Measurements from ENCODE around the gene UBAP2L.

UBAP2L gene

DNA sequence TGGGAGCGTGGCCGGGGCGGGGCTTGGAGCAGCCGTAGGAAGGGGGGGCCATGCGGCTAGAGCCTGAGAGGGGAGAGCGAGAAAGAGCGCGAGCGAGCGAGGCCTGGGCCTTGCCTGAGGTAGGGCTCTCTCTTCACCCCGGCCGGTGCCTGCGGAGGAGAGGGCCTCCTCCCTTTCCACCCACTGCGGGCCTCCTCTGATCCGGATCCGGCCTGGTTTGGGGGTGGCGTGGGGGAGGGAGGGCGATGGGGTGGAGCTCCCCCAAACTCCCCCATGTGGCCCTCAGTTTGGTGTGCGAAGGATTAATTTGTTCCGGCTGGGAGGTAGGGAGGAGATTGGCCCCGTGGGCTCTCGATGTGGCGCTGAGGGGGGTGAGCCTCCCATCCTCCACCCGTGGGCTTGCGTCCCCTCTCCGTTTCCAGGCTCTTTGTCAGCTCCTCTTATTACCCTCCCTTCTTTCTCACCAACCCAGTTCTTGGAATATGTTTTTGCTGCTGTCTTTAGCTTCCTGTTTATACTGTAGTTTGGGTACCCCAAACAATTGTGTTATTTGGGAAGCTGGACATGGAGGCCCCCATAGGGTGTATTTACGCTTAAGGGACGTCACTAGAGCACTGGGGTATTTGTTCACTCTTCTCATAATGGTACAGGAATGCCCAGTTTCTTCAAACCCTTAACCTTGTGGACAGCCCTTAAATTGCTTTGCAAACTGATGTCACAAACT is 685 bp downstream of the UBAP2L start:
- Histone ChIP-seq H4K8ac (ENCODE audit: low read length) (peak overlapping the region; percentile 86), H2BK12ac (ENCODE audit: low read length in 2 of 2) (peak overlapping the region in 1 of 2 experiments; percentile 39), H3K36me3 (ENCODE audit: control insufficient read depth in 1 of 2, insufficient read depth in 2 of 2, low read depth in 1 of 2, low read length in 2 of 2) (peaks cover 13 to 47% of the 10 kb centered on the region in 2 experiments), H3K4me3 (ENCODE audit: insufficient read depth in 1 of 2, low read depth in 1 of 2, low read length in 2 of 2) (peak overlapping the region; percentile 73 to 97), H2BK120ac (ENCODE audit: low read depth, low read length) (peak overlapping the region; percentile 65), H2AFZ (ENCODE audit: low read depth, low read length) (no peak overlapping the region), H3K4ac (ENCODE audit: low read depth in 1 of 2, low read length in 2 of 2) (peak overlapping the region; percentile 70 to 90), H3K18ac (ENCODE audit: low read depth in 1 of 2, low read length in 2 of 2) (peak overlapping the region; percentile 70 to 92), H2BK15ac (ENCODE audit: low read depth, poor library complexity, severe bottlenecking) (no peak overlapping the region), H2AK5ac (ENCODE audit: low read length, severe bottlenecking) (peak overlapping the region; percentile 68), H3K79me1 (replicated peaks; ENCODE audit: low read length, poor library complexity, severe bottlenecking) (peaks cover 2% of the 10 kb centered on the region), H3K9ac (ENCODE audit: low read length) (peak overlapping the region; percentile 100), H4K91ac (ENCODE audit: low read length) (peak overlapping the region; percentile 91), H3K14ac (ENCODE audit: low read length in 2 of 2) (peak overlapping the region in 1 of 2 experiments; percentile 83), H3K23ac (ENCODE audit: low read length in 2 of 2) (no peak overlapping the region), H3K27ac (ENCODE audit: low read length, poor library complexity, severe bottlenecking) (peak overlapping the region; percentile 42), H3K9me3 (ENCODE audit: control insufficient read depth, low read length) (no peaks in the 10 kb centered on the region), H2BK5ac (ENCODE audit: low read depth, low read length, poor library complexity, severe bottlenecking) (peak overlapping the region; percentile 36), H3K4me1 (ENCODE audit: control insufficient read depth, insufficient read depth, low read depth, low read length) (peaks cover 4% of the 10 kb centered on the region), H3K27me3 (ENCODE audit: control insufficient read depth in 1 of 2, insufficient read depth in 1 of 2, low read length in 2 of 2) (no peaks in the 10 kb centered on the region), H3K4me2 (ENCODE audit: low read length, poor library complexity, severe bottlenecking) (peak overlapping the region; percentile 71)
- DNase-seq: peak; percentile 95
- WGBS: 3% methylated on average over 5 of the region's 28 CpGs

DNA sequence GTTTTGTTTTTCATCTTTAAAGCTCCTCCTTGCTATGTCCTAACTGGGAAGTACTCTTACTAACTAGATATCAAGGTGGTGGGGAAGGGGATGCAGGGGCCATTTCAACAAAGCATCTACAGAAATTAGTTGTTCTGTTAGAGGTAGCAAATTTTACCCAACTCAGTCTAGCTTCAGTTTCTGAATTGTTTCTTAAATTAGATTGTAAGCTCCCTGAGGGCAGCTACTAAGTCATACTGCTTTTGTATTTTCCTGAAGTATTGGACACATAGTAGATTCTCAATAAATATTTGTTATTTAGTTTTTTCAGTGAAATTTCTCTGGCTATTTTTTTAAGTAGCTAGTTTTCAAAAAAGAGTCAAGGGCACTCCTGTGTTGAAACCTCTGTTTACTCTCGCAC is 1.8 kb downstream of the UBAP2L start:
- Histone ChIP-seq H3K36me3 (ENCODE audit: control insufficient read depth in 1 of 2, insufficient read depth in 2 of 2, low read depth in 1 of 2, low read length in 2 of 2) (peaks cover 12 to 51% of the 10 kb centered on the region in 2 experiments), H3K79me1 (replicated peaks; ENCODE audit: low read length, poor library complexity, severe bottlenecking) (no peaks in the 10 kb centered on the region), H3K4me1 (ENCODE audit: control insufficient read depth, insufficient read depth, low read depth, low read length) (peaks cover 3% of the 10 kb centered on the region), H2BK12ac (ENCODE audit: low read length in 2 of 2) (no peak overlapping the region), H2AK5ac (ENCODE audit: low read length, severe bottlenecking) (no peak overlapping the region), H3K4me2 (ENCODE audit: low read length, poor library complexity, severe bottlenecking) (no peak overlapping the region), H3K14ac (ENCODE audit: low read length in 2 of 2) (no peak overlapping the region), H3K4me3 (ENCODE audit: insufficient read depth in 1 of 2, low read depth in 1 of 2, low read length in 2 of 2) (peak overlapping the region in 1 of 2 experiments; percentile 97), H3K4ac (ENCODE audit: low read depth in 1 of 2, low read length in 2 of 2) (no peak overlapping the region), H4K91ac (ENCODE audit: low read length) (no peak overlapping the region), H3K9me3 (ENCODE audit: control insufficient read depth, low read length) (no peaks in the 10 kb centered on the region), H3K23ac (ENCODE audit: low read length in 2 of 2) (no peak overlapping the region), H3K9ac (ENCODE audit: low read length) (peak overlapping the region; percentile 100), H3K27me3 (ENCODE audit: control insufficient read depth in 1 of 2, insufficient read depth in 1 of 2, low read length in 2 of 2) (no peaks in the 10 kb centered on the region), H2BK5ac (ENCODE audit: low read depth, low read length, poor library complexity, severe bottlenecking) (no peak overlapping the region), H3K27ac (ENCODE audit: low read length, poor library complexity, severe bottlenecking) (no peak overlapping the region), H3K18ac (ENCODE audit: low read depth in 1 of 2, low read length in 2 of 2) (no peak overlapping the region), H4K8ac (ENCODE audit: low read length) (no peak overlapping the region), H2AFZ (ENCODE audit: low read depth, low read length) (no peak overlapping the region), H2BK120ac (ENCODE audit: low read depth, low read length) (no peak overlapping the region), H2BK15ac (ENCODE audit: low read depth, poor library complexity, severe bottlenecking) (no peak overlapping the region)
- WGBS: no CpG with 5 or more reads among the region's 1 CpG
- no peak for DNase-seq

DNA sequence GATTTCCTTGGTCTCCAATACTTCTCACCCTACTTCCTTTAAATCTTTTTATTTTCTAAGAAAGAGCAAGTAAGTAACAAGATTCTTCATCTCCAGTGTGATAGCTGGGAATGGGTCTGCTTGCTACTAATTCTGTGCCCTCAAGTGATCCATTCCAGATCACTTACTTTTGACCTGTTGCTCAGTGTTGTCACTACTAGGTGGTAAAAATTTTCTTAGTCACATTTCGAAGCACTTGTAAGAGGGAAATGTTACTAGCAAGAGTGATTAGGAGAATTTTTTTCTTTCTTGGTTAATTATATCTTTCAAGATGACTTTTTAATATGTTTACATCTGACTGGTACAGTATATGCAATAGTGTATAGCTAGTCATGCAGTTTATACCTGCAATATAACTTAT is 2.2 kb downstream of the UBAP2L start:
- Histone ChIP-seq H3K36me3 (ENCODE audit: control insufficient read depth in 1 of 2, insufficient read depth in 2 of 2, low read depth in 1 of 2, low read length in 2 of 2) (peaks cover 10 to 51% of the 10 kb centered on the region in 2 experiments), H3K4me3 (ENCODE audit: insufficient read depth in 1 of 2, low read depth in 1 of 2, low read length in 2 of 2) (peak overlapping the region in 1 of 2 experiments; percentile 97), H3K9ac (ENCODE audit: low read length) (peak overlapping the region; percentile 100), H3K27ac (ENCODE audit: low read length, poor library complexity, severe bottlenecking) (no peak overlapping the region), H4K8ac (ENCODE audit: low read length) (no peak overlapping the region), H3K9me3 (ENCODE audit: control insufficient read depth, low read length) (no peaks in the 10 kb centered on the region), H4K91ac (ENCODE audit: low read length) (no peak overlapping the region), H3K4me1 (ENCODE audit: control insufficient read depth, insufficient read depth, low read depth, low read length) (peaks cover 2% of the 10 kb centered on the region), H2BK120ac (ENCODE audit: low read depth, low read length) (no peak overlapping the region), H2BK5ac (ENCODE audit: low read depth, low read length, poor library complexity, severe bottlenecking) (no peak overlapping the region), H3K79me1 (replicated peaks; ENCODE audit: low read length, poor library complexity, severe bottlenecking) (no peaks in the 10 kb centered on the region), H2BK12ac (ENCODE audit: low read length in 2 of 2) (no peak overlapping the region), H2BK15ac (ENCODE audit: low read depth, poor library complexity, severe bottlenecking) (no peak overlapping the region), H3K4ac (ENCODE audit: low read depth in 1 of 2, low read length in 2 of 2) (no peak overlapping the region), H2AK5ac (ENCODE audit: low read length, severe bottlenecking) (no peak overlapping the region), H3K14ac (ENCODE audit: low read length in 2 of 2) (no peak overlapping the region), H3K23ac (ENCODE audit: low read length in 2 of 2) (no peak overlapping the region), H3K4me2 (ENCODE audit: low read length, poor library complexity, severe bottlenecking) (no peak overlapping the region), H3K27me3 (ENCODE audit: control insufficient read depth in 1 of 2, insufficient read depth in 1 of 2, low read length in 2 of 2) (no peaks in the 10 kb centered on the region), H3K18ac (ENCODE audit: low read depth in 1 of 2, low read length in 2 of 2) (no peak overlapping the region), H2AFZ (ENCODE audit: low read depth, low read length) (no peak overlapping the region)
- peak; percentile 22 for DNase-seq
- WGBS: no CpG with 5 or more reads among the region's 1 CpG

DNA sequence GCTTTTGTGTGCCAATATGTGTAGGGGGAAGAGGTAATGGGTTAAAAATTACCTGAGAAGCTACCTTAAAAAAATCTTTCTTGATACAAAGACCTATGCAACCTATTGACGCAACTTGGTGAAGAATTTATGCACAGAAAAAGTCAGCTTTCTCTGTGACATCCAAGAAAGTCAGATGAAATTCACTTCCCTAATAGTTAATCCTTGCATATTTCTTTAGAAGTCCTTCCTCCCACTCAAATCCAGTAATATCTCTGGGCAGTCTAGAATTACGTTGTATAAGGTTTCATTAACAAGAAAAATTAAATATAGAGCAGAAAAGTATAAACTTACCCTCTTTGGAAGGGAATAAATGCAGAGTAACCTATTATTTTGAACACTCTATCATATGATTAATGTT is 2.9 kb downstream of the UBAP2L start:
- Histone ChIP-seq H2BK15ac (ENCODE audit: low read depth, poor library complexity, severe bottlenecking) (no peak overlapping the region), H3K36me3 (ENCODE audit: control insufficient read depth in 1 of 2, insufficient read depth in 2 of 2, low read depth in 1 of 2, low read length in 2 of 2) (peaks cover 13 to 51% of the 10 kb centered on the region in 2 experiments), H3K14ac (ENCODE audit: low read length in 2 of 2) (no peak overlapping the region), H3K9me3 (ENCODE audit: control insufficient read depth, low read length) (no peaks in the 10 kb centered on the region), H3K27ac (ENCODE audit: low read length, poor library complexity, severe bottlenecking) (no peak overlapping the region), H2AFZ (ENCODE audit: low read depth, low read length) (no peak overlapping the region), H3K23ac (ENCODE audit: low read length in 2 of 2) (no peak overlapping the region), H3K9ac (ENCODE audit: low read length) (peak overlapping the region; percentile 100), H2BK12ac (ENCODE audit: low read length in 2 of 2) (no peak overlapping the region), H4K8ac (ENCODE audit: low read length) (no peak overlapping the region), H2BK120ac (ENCODE audit: low read depth, low read length) (no peak overlapping the region), H3K4me1 (ENCODE audit: control insufficient read depth, insufficient read depth, low read depth, low read length) (peaks cover 2% of the 10 kb centered on the region), H2AK5ac (ENCODE audit: low read length, severe bottlenecking) (no peak overlapping the region), H3K27me3 (ENCODE audit: control insufficient read depth in 1 of 2, insufficient read depth in 1 of 2, low read length in 2 of 2) (no peaks in the 10 kb centered on the region), H2BK5ac (ENCODE audit: low read depth, low read length, poor library complexity, severe bottlenecking) (no peak overlapping the region), H4K91ac (ENCODE audit: low read length) (no peak overlapping the region), H3K4ac (ENCODE audit: low read depth in 1 of 2, low read length in 2 of 2) (no peak overlapping the region), H3K4me3 (ENCODE audit: insufficient read depth in 1 of 2, low read depth in 1 of 2, low read length in 2 of 2) (peak overlapping the region in 1 of 2 experiments; percentile 97), H3K18ac (ENCODE audit: low read depth in 1 of 2, low read length in 2 of 2) (no peak overlapping the region), H3K79me1 (replicated peaks; ENCODE audit: low read length, poor library complexity, severe bottlenecking) (no peaks in the 10 kb centered on the region), H3K4me2 (ENCODE audit: low read length, poor library complexity, severe bottlenecking) (no peak overlapping the region)
- no peak for DNase-seq
- 96% methylated on average over 1 of the region's 2 CpGs for WGBS
